Chondrocyte (in vitro differentiated cells): ENCODE data around the gene GNB3. TPM values are rescaled to one million over a fixed set of nuclear protein-coding genes. Genes with fewer than 3 reads are reported as not detected.

ENCODE experiments used
- DNase-seq: peaks from one replicate; pipeline ENCODE4 v3.0.0; 2021; ENCODE audit warnings: mixed read lengths, low spot score
- H3K27ac Mint-ChIP-seq: one replicate; pipeline ENCODE4 v1.8.0; 2021; ENCODE audit warnings: mild to moderate bottlenecking, moderate library complexity, mixed read lengths; ENCODE audit not compliant: unreplicated experiment
- H3K27me3 Mint-ChIP-seq: 2 replicates; pipeline ENCODE4 v1.8.0; 2021; ENCODE audit warnings: low read depth, mixed read lengths
- H3K36me3 Mint-ChIP-seq: 2 replicates; pipeline ENCODE4 v1.8.0; 2021; ENCODE audit warnings: low read depth, mixed read lengths
- H3K4me1 Mint-ChIP-seq: 2 replicates; pipeline ENCODE4 v1.8.0; 2021; ENCODE audit warnings: low read depth, mild to moderate bottlenecking, mixed read lengths
- H3K4me3 Mint-ChIP-seq: one replicate; pipeline ENCODE4 v1.8.0; 2021; ENCODE audit warnings: mild to moderate bottlenecking, moderate library complexity, mixed read lengths; ENCODE audit not compliant: unreplicated experiment
- H3K9me3 Mint-ChIP-seq: 2 replicates; pipeline ENCODE4 v1.8.0; 2021; ENCODE audit warnings: low read depth, mixed read lengths
- total RNA-seq: library from RNA; stranded (reverse); gene quantifications from 3 replicates; pipeline ENCODE4 v1.2.1, GENCODE V29; 2021
- TF ChIP-seq, protein P1 (sequence below): fragments of 200-600 bp; sonication (generic); IDR thresholded peaks from 2 replicates; pipeline ENCODE4 v1.5.0; 2021; ENCODE audit warnings: antibody characterized with exemption, mild to moderate bottlenecking, moderate library complexity

The GNB3 gene
- total RNA-seq, 1 donor from 2014 or later = 10.2 TPM

DNA sequence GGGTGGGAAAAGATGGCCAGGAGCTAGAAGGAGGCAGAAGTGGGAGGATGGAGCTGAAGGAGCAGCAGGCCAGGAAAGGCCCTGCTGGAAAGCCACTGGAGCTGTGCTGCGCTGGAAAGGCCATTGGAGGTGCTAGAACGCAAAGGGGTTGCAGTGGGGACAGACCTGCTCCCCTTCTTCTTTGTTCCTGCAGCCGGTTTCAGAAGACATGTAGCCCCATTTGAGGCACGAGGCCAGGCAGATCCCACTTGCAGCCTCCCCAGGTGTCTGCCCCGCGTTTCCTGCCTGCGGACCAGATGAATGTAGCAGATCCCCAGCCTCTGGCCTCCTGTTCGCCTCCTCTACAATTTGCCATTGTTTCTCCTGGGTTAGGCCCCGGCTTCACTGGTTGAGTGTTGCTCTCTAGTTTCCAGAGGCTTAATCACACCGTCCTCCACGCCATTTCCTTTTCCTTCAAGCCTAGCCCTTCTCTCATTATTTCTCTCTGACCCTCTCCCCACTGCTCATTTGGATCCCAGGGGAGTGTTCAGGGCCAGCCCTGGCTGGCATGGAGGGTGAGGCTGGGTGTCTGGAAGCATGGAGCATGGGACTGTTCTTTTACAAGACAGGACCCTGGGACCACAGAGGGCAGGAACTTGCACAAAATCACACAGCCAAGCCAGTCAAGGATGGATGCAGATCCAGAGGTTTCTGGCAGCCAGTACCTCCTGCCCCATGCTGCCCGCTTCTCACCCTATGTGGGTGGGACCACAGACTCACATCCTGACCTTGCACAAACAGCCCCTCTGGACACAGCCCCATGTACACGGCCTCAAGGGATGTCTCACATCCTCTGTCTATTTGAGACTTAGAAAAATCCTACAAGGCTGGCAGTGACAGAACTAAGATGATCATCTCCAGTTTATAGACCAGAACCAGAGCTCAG lies 21.4 kb upstream of the GNB3 start:
- H3K36me3 Mint-ChIP-seq = no peaks in the 10 kb centered on the region
- TF ChIP-seq, protein P1, sequence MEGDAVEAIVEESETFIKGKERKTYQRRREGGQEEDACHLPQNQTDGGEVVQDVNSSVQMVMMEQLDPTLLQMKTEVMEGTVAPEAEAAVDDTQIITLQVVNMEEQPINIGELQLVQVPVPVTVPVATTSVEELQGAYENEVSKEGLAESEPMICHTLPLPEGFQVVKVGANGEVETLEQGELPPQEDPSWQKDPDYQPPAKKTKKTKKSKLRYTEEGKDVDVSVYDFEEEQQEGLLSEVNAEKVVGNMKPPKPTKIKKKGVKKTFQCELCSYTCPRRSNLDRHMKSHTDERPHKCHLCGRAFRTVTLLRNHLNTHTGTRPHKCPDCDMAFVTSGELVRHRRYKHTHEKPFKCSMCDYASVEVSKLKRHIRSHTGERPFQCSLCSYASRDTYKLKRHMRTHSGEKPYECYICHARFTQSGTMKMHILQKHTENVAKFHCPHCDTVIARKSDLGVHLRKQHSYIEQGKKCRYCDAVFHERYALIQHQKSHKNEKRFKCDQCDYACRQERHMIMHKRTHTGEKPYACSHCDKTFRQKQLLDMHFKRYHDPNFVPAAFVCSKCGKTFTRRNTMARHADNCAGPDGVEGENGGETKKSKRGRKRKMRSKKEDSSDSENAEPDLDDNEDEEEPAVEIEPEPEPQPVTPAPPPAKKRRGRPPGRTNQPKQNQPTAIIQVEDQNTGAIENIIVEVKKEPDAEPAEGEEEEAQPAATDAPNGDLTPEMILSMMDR = no peak
- H3K4me3 Mint-ChIP-seq = no peak overlapping the region
- DNase-seq = no peak
- H3K4me1 Mint-ChIP-seq = peaks cover 34% of the 10 kb centered on the region
- H3K9me3 Mint-ChIP-seq = no peaks in the 10 kb centered on the region
- H3K27me3 Mint-ChIP-seq = peaks cover 3% of the 10 kb centered on the region
- no peak overlapping the region for H3K27ac Mint-ChIP-seq

DNA sequence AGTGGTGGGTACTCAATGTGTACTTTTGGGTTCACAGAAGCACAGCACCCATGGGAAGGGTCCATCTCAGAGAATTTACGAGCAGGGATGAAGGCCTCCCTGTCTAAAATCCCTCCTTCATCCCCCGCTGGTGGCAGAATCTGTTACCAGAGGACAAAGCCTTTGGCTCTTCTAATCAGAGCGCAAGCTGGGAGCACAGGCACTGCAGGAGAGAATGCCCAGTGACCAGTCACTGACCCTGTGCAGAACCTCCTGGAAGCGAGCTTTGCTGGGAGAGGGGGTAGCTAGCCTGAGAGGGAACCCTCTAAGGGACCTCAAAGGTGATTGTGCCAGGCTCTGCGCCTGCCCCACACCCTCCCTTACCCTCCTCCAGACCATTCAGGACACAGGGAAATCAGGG lies 20.6 kb upstream of the GNB3 start:
- no peaks in the 10 kb centered on the region for H3K36me3 Mint-ChIP-seq
- peaks cover 39% of the 10 kb centered on the region for H3K4me1 Mint-ChIP-seq
- H3K27me3 Mint-ChIP-seq = peaks cover 3% of the 10 kb centered on the region
- TF ChIP-seq, protein P1 = no peak
- no peak overlapping the region for H3K27ac Mint-ChIP-seq
- no peaks in the 10 kb centered on the region for H3K9me3 Mint-ChIP-seq
- no peak for DNase-seq
- no peak overlapping the region for H3K4me3 Mint-ChIP-seq

DNA sequence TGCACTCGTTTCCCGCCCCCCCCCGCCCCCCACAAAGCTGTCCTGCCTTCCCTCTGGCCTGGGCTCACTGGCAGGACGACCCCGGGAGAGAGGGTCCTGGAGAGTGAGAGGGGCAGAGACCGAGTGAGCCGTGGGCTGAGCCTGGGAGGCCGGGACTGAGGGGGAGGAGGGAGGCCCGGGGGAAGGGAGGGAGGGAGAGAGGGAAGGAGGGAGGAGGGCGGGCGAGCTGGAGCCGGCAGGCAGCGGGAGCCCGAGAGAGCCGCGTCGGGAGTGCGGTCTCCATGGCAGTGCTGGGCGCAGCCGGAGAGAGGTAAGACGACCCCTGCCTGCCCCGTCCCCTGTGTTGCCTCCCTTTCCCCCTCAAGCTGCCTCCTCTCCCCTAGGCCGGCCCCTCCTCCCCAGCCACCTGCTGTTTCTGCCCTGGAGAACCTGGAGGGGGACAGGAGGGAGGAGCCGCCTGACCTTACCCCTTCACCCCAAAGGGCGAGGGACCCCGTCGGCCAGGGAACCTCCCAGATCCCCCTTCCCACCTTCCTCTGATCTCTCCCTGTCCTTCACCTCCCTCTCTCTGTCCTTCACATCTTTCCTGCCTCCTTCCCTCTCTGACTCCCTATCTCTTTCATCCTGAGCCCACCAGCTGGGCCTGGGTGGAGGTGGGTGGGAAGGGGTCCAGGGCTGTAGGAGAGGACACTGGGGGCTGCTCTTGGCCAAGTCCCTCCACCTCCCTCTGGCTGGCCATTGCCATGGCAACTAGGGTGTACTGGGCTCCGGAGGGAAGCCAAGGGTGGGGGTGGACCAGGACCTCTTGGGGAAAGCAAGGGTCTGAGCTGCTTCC lies 18.9 kb upstream of the GNB3 start, which contains the start of gene GPR162:
TSS of gene GPR162 (plus strand) at position 231 of the 835 bp plus-strand sequence. CDS start 2,078 bp downstream, outside the sequence.
- Mint-ChIP-seq H3K27ac (peak within 1 kb of the TSS; percentile 71), H3K4me1 (peaks cover 45% of the 10 kb centered on the region), H3K4me3 (peak within 1 kb of the TSS; percentile 78), H3K27me3 (peaks cover 3% of the 10 kb centered on the region), H3K36me3 (no peaks in the 10 kb centered on the region), H3K9me3 (no peaks in the 10 kb centered on the region)
- TF ChIP-seq, protein P1 = no peak
- no peak for DNase-seq

DNA sequence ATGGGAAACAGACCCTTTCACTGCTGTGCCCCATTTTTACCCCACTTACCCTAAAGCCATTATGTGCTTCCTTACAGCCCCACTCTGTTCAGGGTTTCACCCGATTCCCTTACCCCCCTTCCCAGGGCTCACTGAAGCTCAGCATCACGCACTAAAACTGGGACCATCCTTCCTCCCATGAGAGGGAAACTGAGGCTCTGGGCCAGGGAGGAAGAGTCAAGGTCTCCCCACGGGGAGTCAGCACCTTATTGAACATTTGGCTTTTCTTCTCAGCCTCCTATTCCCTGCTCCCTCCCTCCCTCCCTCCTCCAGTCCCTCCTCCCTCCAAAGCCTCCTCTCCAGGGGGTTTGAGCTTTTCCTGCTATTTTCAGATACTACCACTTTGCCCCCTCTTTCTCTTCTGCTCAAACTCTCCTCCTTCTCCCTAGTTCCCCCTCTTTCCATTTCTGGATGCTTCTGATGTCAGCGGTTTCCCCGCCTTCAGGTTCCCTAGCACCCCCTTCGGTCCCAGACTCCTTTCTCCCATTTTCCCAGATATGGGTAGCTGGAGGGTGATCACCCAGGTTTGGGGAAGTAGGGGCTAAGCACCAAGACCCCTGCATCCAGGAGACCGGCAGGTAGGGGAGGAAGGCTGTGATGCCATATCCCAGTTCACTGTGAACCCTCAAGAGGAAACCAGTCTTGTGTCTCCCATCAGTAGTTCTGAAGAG lies 18.1 kb upstream of the GNB3 start:
- Mint-ChIP-seq H3K9me3 (no peaks in the 10 kb centered on the region), H3K4me1 (peaks cover 52% of the 10 kb centered on the region), H3K4me3 (peak overlapping the region; percentile 78), H3K27ac (no peak overlapping the region), H3K27me3 (peaks cover 3% of the 10 kb centered on the region), H3K36me3 (no peaks in the 10 kb centered on the region)
- TF ChIP-seq, protein P1 = no peak
- DNase-seq = no peak
